Right ventricle myocardium superior (tissue), 1 donor: ENCODE data around the gene SCYGR3. TPM values are rescaled to one million over a fixed set of nuclear protein-coding genes. Genes with fewer than 3 reads are reported as not detected.
A peak's percentile ranks its signal among the peaks of the same experiment; 100 is the strongest.
"Not testable (repeated sequence)": the region's sequence is repeated elsewhere in the genome, so short reads cannot be mapped to it uniquely, and the experiment has no call there.

Experiments
- ATAC-seq: fragments of 200-7000 bp; cut with Tn5 transposase; one replicate; pipeline ENCODE4 v1.9.1; 2020; ENCODE audit warnings: mild to moderate bottlenecking; ENCODE audit not compliant: poor library complexity
- DNase-seq: peaks from one replicate; pipeline ENCODE4 v3.0.0-alpha.2; 2020
- intact Hi-C: fragments of 100-400 bp; cut with DNase I; formaldehyde crosslinking; loops from one replicate; pipeline ENCODE4 v1.11.2; 2022
- total RNA-seq: library from RNA; stranded (reverse); fragmentation: NEBNext Ultra II Directional; extraction: Animal tissue kit (Norgen Biotek cat#: 25700); gene quantifications from one replicate; pipeline ENCODE4 v1.2.1, GENCODE V29; 2021
- donor health status: DM: no; HTN: yes; CAD: no; lungs with severe emphysema.

Gene SCYGR3
- total RNA-seq, 1 donor from 2014 or later = not detected

- no peak for DNase-seq
- intact Hi-C loops = no loop called here
- no peak for ATAC-seq
Measured at GRCh38 chr2:227615906-227616305, 1.3 kb upstream of the SCYGR3 start.

GRCh38 chr2:227615181-227615580, 541 bp upstream of the SCYGR3 start:
- intact Hi-C loops = no loop called here
- ATAC-seq (no peak), DNase-seq (no peak)

- no peak for ATAC-seq
- intact Hi-C loops = no loop called here
- DNase-seq = no peak
Measured at GRCh38 chr2:227614246-227614645, 394 bp downstream of the SCYGR3 start.

GRCh38 chr2:227613272-227613660, 1.4 kb downstream of the SCYGR3 start:
- intact Hi-C loops = no loop called here
- DNase-seq = no peak
- ATAC-seq = no peak

- no peak for ATAC-seq
- DNase-seq = no peak
- intact Hi-C loops = no loop called here
Measured at GRCh38 chr2:227612546-227613271, 1.9 kb downstream of the SCYGR3 start.

GRCh38 chr2:227610123-227610522, 4.5 kb downstream of the SCYGR3 start:
- DNase-seq (no peak), ATAC-seq (no peak)
- intact Hi-C loops = no loop called here

- ATAC-seq = peak; percentile 31
Measured at GRCh38 chr2:227608561-227609338, 5.9 kb downstream of the SCYGR3 start.

GRCh38 chr2:227607941-227608340, 6.7 kb downstream of the SCYGR3 start:
- intact Hi-C loops = no loop called here
- ATAC-seq = no peak
- no peak for DNase-seq

More at GRCh38 chr2:227608561-227609338, 5.9 kb downstream of the SCYGR3 start:
- no peak for DNase-seq
- intact Hi-C loops = no loop called here

- DNase-seq (no peak), ATAC-seq (peak; percentile 57)
- intact Hi-C loops = no loop called here
Measured at GRCh38 chr2:227606476-227606875, 8.2 kb downstream of the SCYGR3 start.

GRCh38 chr2:227602358-227602757, 12.3 kb downstream of the SCYGR3 start:
- intact Hi-C loops = no loop called here
- ATAC-seq (no peak), DNase-seq (no peak)

GRCh38 chr2:227598835-227599503, 15.7 kb downstream of the SCYGR3 start, which contains the start of gene SCYGR2:
TSS of gene SCYGR2 (plus strand) at chr2:227598893. CDS start at chr2:227598893, 0 bp downstream.
- DNase-seq, ATAC-seq, intact Hi-C loops: not testable (repeated sequence)

GRCh38 chr2:227597998-227598397, 16.6 kb downstream of the SCYGR3 start:
- intact Hi-C loops = no loop called here
- ATAC-seq (no peak), DNase-seq (no peak)

- DNase-seq (no peak), ATAC-seq (no peak)
- intact Hi-C loops = no loop called here
Measured at GRCh38 chr2:227597036-227597435, 17.6 kb downstream of the SCYGR3 start.

- ATAC-seq (no peak), DNase-seq (no peak)
- intact Hi-C loops = no loop called here
Measured at GRCh38 chr2:227595797-227596196, 18.8 kb downstream of the SCYGR3 start.

GRCh38 chr2:227592694-227593387, 21.8 kb downstream of the SCYGR3 start:
- intact Hi-C loops = no loop called here
- ATAC-seq = no peak
- no peak for DNase-seq

GRCh38 chr2:227582369-227582768, 32.3 kb downstream of the SCYGR3 start:
- no peak for DNase-seq
- no peak for ATAC-seq
- intact Hi-C loops = no loop called here

GRCh38 chr2:227579791-227580190, 34.8 kb downstream of the SCYGR3 start:
- intact Hi-C loops = no loop called here
- no peak for ATAC-seq
- DNase-seq = no peak

- intact Hi-C loops = no loop called here
- DNase-seq (no peak), ATAC-seq (no peak)
Measured at GRCh38 chr2:227578642-227579041, 36.0 kb downstream of the SCYGR3 start.

GRCh38 chr2:227577555-227577954, 37.1 kb downstream of the SCYGR3 start:
- ATAC-seq = no peak
- DNase-seq = no peak
- intact Hi-C loops = no loop called here
